Panc1 (cell line): ENCODE results near the gene RTF1. TPM values are rescaled to one million over a fixed set of nuclear protein-coding genes. Genes with fewer than 3 reads are reported as not detected.

ENCODE experiments used
- ATAC-seq: fragments of 200-7000 bp; cut with Tn5 transposase; 2 replicates; pipeline ENCODE4 v1.9.1; 2020; ENCODE audit warnings: mild to moderate bottlenecking, moderate library complexity
- BruUV-seq: library from RNA; stranded (reverse); fragments of 400-500 nt; replicated peaks from 2 replicates; lab custom pipeline; 2021; lab: Mats Ljungman, UMichigan
- CTCF ChIA-PET: fragments of 300-600 bp; sonication (Branson Sonifier 250); formaldehyde crosslinking; loops from one replicate; lab custom pipeline; 2022; ENCODE audit warnings: antibody characterized with exemption; lab: Charles Lee
- POLR2A ChIA-PET: fragments of 300-600 bp; sonication (Branson Sonifier 250); formaldehyde crosslinking; loops from one replicate; lab custom pipeline; 2022; ENCODE audit warnings: antibody characterized with exemption; lab: Charles Lee
- DNase-seq: peaks from one replicate; pipeline ENCODE4 v3.0.0-alpha.2; 2010; ENCODE audit warnings: low read depth, low spot score
- H3K27ac ChIP-seq: 2 replicates; pipeline ENCODE4 v1.5.1; 2011; ENCODE audit warnings: mild to moderate bottlenecking, low read length, inconsistent platforms
- H3K27me3 ChIP-seq: fragments of 200-500 bp; sonication (Bioruptor generic); 2 replicates; pipeline ENCODE4 v1.6.0; 2014; ENCODE audit warnings: low read length, inconsistent platforms; ENCODE audit not compliant: control insufficient read depth, insufficient read depth
- H3K36me3 ChIP-seq: fragments of 200-500 bp; sonication (Bioruptor generic); 2 replicates; pipeline ENCODE4 v1.5.1; 2014; ENCODE audit warnings: inconsistent platforms, mild to moderate bottlenecking, low read length, moderate library complexity; ENCODE audit not compliant: control insufficient read depth, insufficient read depth
- H3K4me1 ChIP-seq: 2 replicates; pipeline ENCODE4 v1.5.1; 2011; ENCODE audit warnings: inconsistent platforms, mild to moderate bottlenecking, low read length, moderate library complexity; ENCODE audit not compliant: control insufficient read depth, insufficient read depth
- H3K4me3 ChIP-seq, 2 experiments: 2 replicates each; pipeline ENCODE4 v1.5.1; 2011 to 2012; ENCODE audit warnings: low read depth in 2 of 2, low read length in 2 of 2, mild to moderate bottlenecking in 2 of 2, inconsistent platforms in 1 of 2, moderate library complexity in 1 of 2
- H3K9me3 ChIP-seq: fragments of 200-500 bp; sonication (Bioruptor generic); 2 replicates; pipeline ENCODE4 v1.5.1; 2014; ENCODE audit warnings: low read depth, mild to moderate bottlenecking, inconsistent platforms, low read length, moderate library complexity; ENCODE audit not compliant: control insufficient read depth, insufficient read depth
- POLR2AphosphoS5 ChIP-seq: IDR thresholded peaks from 2 replicates; pipeline ENCODE4 v1.6.1; 2012; ENCODE audit warnings: mild to moderate bottlenecking, low read depth, low read length, moderate library complexity
- SIN3A ChIP-seq: IDR thresholded peaks from 2 replicates; pipeline ENCODE4 v1.6.1; 2012; ENCODE audit warnings: low read depth, mild to moderate bottlenecking, low read length, moderate library complexity, borderline replicate concordance; ENCODE audit not compliant: insufficient read depth
- TCF7L2 ChIP-seq: IDR thresholded peaks from 2 replicates; pipeline ENCODE4 v1.6.1; 2011; ENCODE audit warnings: mild to moderate bottlenecking, low read depth, low read length, inconsistent platforms
- in situ Hi-C: cut with HindIII; loops from 2 replicates; pipeline ENCODE4 v1.10.0; 2016; ENCODE audit warnings: low sequenced_read_pairs, low pct_unique_long_range_greater_than_20kb
- intact Hi-C: fragments of 100-400 bp; cut with micrococcal nuclease; formaldehyde crosslinking; loops from one replicate; pipeline ENCODE4 v1.10.0; 2022; ENCODE audit not compliant: unreplicated experiment
- total RNA-seq: library from RNA; stranded (reverse); gene quantifications from one replicate; pipeline ENCODE4 v1.2.1, GENCODE V29; 2021; ENCODE audit not compliant: unreplicated experiment
- TF ChIP-seq, protein P1 (sequence below): fragments of 450-650 bp; IDR thresholded peaks from 2 replicates; pipeline ENCODE4 v1.5.1; 2017; ENCODE audit warnings: mild to moderate bottlenecking
- TF ChIP-seq, protein P2 (sequence below), 2 experiments: IDR thresholded peaks; 2 replicates each; pipeline ENCODE4 v1.6.1; 2011 to 2012; ENCODE audit warnings: low read depth in 2 of 2, control low read depth in 1 of 2, low read length in 1 of 2, mild to moderate bottlenecking in 1 of 2, moderate library complexity in 1 of 2; ENCODE audit not compliant: insufficient read depth in 1 of 2

The RTF1 gene
- total RNA-seq, 1 experiment from 2014 or later = 43.5 TPM

DNA sequence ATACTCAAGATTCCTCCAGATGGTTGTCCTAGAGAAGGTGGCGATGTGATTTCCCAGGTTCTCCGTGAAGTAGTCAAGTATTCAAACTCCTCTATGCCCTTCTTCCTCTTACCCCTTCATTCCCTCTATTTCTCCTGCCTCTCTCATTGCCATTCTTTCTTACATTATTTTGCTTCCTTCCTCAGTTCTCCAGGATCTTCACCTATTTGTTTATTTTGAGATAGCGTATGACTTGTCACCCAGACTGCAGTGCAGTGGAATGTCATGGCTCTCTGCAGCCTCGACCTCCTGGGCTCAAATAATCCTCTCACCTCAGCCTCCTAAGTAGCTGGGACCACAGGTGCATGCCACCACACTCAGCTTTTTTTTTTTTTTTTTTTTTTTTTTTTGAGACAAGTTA lies 75.0 kb downstream of the RTF1 start:
- POLR2A ChIA-PET = no interaction called here
- no peaks in the 10 kb centered on the region for H3K36me3 ChIP-seq
- H3K27me3 ChIP-seq = no peaks in the 10 kb centered on the region
- H3K4me1 ChIP-seq = 0 out of 2 replicates have a peak, but pooled peaks cover 5% of the 10 kb centered on the region
- no peaks in the 10 kb centered on the region for H3K9me3 ChIP-seq
- DNase-seq (no peak), ATAC-seq (no peak)
- no peak overlapping the region for H3K27ac ChIP-seq
- in situ Hi-C loops (no loop called here), intact Hi-C loops (no loop called here)
- CTCF ChIA-PET = interaction anchor here (0.9 kb wide), 1 partner anchor 31 kb away, joined by 9 read pairs; no protein-coding TSS in a partner anchor
- BruUV-seq = no TSS peak
- no peak overlapping the region for H3K4me3 ChIP-seq
- TF ChIP-seq TCF7L2 = no peak
- TF ChIP-seq, protein P1, sequence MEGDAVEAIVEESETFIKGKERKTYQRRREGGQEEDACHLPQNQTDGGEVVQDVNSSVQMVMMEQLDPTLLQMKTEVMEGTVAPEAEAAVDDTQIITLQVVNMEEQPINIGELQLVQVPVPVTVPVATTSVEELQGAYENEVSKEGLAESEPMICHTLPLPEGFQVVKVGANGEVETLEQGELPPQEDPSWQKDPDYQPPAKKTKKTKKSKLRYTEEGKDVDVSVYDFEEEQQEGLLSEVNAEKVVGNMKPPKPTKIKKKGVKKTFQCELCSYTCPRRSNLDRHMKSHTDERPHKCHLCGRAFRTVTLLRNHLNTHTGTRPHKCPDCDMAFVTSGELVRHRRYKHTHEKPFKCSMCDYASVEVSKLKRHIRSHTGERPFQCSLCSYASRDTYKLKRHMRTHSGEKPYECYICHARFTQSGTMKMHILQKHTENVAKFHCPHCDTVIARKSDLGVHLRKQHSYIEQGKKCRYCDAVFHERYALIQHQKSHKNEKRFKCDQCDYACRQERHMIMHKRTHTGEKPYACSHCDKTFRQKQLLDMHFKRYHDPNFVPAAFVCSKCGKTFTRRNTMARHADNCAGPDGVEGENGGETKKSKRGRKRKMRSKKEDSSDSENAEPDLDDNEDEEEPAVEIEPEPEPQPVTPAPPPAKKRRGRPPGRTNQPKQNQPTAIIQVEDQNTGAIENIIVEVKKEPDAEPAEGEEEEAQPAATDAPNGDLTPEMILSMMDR = no peak
- TF ChIP-seq, protein P2, sequence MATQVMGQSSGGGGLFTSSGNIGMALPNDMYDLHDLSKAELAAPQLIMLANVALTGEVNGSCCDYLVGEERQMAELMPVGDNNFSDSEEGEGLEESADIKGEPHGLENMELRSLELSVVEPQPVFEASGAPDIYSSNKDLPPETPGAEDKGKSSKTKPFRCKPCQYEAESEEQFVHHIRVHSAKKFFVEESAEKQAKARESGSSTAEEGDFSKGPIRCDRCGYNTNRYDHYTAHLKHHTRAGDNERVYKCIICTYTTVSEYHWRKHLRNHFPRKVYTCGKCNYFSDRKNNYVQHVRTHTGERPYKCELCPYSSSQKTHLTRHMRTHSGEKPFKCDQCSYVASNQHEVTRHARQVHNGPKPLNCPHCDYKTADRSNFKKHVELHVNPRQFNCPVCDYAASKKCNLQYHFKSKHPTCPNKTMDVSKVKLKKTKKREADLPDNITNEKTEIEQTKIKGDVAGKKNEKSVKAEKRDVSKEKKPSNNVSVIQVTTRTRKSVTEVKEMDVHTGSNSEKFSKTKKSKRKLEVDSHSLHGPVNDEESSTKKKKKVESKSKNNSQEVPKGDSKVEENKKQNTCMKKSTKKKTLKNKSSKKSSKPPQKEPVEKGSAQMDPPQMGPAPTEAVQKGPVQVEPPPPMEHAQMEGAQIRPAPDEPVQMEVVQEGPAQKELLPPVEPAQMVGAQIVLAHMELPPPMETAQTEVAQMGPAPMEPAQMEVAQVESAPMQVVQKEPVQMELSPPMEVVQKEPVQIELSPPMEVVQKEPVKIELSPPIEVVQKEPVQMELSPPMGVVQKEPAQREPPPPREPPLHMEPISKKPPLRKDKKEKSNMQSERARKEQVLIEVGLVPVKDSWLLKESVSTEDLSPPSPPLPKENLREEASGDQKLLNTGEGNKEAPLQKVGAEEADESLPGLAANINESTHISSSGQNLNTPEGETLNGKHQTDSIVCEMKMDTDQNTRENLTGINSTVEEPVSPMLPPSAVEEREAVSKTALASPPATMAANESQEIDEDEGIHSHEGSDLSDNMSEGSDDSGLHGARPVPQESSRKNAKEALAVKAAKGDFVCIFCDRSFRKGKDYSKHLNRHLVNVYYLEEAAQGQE (IDR thresholded peaks at IDR 0.05; ENCODE audit: insufficient read depth in 1 of 2, low read depth in 2 of 2, low read length in 1 of 2) = no peak

DNA sequence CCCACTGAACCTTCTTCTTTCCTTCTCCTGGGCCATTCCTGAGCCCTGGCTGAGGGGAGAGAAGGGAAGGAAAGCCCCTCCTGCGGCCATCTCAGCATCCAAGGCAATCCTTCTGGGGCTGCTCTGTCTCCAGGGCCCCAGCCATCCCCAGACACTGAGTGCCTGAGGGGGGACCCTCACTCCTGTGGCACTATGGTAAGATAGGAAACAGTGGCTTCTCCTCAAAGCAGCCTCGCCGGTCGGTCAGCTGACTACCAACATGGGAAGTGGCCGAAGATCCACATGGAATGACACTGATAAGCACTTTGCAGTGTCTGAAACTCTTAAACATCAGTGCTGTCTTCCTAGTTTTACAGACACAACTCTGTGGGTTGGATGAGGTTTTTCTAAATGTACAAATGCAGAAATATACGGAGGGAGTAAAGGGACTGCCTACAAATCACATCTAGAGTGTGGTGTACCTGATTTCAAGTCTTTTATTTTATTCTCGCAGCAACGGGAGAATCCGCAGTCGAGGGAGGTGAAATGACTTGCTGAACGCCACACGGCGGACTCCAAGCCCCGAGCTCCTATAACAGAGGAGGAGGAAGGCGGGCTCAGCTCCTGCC lies 75.8 kb downstream of the RTF1 start:
- peak overlapping the region; percentile 77 for H3K27ac ChIP-seq
- POLR2A ChIA-PET = interaction anchor here (0.6 kb wide), 1 partner anchor 28 kb away, joined by 4 read pairs; no protein-coding TSS in a partner anchor
- intact Hi-C loops = no loop called here

More for the DNA sequence above, 75.8 kb downstream of the RTF1 start:
- CTCF ChIA-PET = interaction anchor here (0.9 kb wide), 1 partner anchor 32 kb away, joined by 9 read pairs; no protein-coding TSS in a partner anchor
- TF ChIP-seq, protein P2 (IDR thresholded peaks at IDR 0.05; ENCODE audit: insufficient read depth in 1 of 2, low read depth in 2 of 2, low read length in 1 of 2) = no peak
- no peak for TF ChIP-seq POLR2AphosphoS5
- no peak for TF ChIP-seq TCF7L2
- TF ChIP-seq, protein P1 = no peak
- no peak for TF ChIP-seq SIN3A
- Histone ChIP-seq H3K4me3 (peak overlapping the region; percentile 62 to 65), H3K36me3 (no peaks in the 10 kb centered on the region), H3K9me3 (no peaks in the 10 kb centered on the region), H3K4me1 (0 out of 2 replicates have a peak, but pooled peaks cover 5% of the 10 kb centered on the region), H3K27me3 (no peaks in the 10 kb centered on the region)
- BruUV-seq = no TSS peak
- ATAC-seq (no peak), DNase-seq (no peak)
- in situ Hi-C loops = no loop called here
